GM19438 (cell line): ENCODE measurements around the gene VIL1.

Source experiments
- ATAC-seq: cut with Tn5 transposase; IDR thresholded peaks from one replicate; pipeline ENCODE4 v1.9.1; 2021; ENCODE audit warnings: low read depth; ENCODE audit not compliant: unreplicated experiment

VIL1 gene

DNA sequence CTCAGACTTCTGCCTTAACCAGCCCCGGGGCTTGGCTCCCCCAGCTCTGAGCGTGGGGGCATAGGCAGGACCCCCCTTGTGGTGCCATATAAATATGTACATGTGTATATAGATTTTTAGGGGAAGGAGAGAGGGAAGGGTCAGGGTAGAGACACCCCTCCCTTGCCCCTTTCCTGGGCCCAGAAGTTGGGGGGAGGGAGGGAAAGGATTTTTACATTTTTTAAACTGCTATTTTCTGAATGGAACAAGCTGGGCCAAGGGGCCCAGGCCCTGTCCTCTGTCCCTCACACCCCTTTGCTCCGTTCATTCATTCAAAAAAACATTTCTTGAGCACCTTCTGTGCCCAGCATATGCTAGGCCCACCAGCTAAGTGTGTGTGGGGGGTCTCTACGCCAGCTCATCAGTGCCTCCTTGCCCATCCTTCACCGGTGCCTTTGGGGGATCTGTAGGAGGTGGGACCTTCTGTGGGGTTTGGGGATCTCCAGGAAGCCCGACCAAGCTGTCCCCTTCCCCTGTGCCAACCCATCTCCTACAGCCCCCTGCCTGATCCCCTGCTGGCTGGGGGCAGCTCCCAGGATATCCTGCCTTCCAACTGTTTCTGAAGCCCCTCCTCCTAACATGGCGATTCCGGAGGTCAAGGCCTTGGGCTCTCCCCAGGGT, 13.7 kb upstream of the VIL1 start:
- no peak for ATAC-seq

DNA sequence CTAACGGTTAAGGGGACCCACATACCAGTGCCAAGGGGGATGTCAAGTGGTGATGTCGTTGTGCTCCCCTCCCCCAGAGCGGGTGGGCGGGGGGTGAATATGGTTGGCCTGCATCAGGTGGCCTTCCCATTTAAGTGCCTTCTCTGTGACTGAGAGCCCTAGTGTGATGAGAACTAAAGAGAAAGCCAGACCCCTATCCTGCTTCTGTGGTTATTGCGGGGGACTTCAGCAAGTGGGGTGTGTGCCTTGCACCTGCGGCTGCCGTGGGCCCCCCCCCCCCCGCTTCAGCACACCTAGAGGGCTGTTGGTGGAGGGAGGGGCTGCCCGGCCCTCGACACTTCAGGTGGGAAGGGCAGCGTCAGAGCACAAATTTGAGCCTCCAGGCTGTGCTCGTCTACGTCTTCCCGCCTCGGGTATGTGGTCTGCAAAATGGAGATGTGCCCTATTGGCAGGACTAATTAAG, 13.1 kb upstream of the VIL1 start:
- ATAC-seq = peak; percentile 15

DNA sequence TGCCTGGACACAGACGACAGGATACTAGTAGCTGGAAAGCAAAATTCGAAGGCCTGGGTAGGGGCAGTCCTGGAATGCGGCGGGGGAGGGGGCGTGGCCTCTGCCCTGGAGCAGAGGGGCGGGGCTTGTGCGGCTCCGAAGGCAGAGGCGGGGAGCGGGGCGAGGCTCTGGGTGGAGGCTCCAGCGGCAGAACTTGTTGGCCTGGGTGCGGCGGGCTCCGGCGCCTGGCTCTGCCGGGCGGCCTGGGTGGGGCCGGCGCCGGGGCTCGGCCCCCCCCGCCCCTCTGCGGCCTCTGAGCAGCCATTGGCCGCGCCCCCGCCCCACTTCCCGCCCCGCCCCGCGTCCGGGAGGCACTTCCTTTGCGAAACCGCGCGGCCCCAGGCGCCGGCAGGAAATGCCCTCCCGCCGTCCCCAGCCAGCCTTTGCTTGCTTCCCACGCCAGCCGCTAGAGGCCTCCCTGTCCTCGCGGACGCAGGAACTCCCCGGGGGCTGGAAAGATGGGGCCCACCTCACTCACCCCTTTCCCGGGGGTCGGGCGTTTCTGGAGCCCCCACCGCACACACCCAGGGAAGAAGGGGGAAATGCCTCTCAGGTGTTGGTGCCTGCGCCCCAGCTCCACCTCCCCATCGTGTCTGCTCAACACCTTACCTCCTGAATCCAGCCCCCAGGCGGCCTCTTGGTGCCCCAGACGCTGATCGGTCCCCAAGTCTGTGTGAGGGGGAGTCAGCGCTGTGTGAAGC, 12.5 kb upstream of the VIL1 start:
- peak; percentile 74 for ATAC-seq

DNA sequence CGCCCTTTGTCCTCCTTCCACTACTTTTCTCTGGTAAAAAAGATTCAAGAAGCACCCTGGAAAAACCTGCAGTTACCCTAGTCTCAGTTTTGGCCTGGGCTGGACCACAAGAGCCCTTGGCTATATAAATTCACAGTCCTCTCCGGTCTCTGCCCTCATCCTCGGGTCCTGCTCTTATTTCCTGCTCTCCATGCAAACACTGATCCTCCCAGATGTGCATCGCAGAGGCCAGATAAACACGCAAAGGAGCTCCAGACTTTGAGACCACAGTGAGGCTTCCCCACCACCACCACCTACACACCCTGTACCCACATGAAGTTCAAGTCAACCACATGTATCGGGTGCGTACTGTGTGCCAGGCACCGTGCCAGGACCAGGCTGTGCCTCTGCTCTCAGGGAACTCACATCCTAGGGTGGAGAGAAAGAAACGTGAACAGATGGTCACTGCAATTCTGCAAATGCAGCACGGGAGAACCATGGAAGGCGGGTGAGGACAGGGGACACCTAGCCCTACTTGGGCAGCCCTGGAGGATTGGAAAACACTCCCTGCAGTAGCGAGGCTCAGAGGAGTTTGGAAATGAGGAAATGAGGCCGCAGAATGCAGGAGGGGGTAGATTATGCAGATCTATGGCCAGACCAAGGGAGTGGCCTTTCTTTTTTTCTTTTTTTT, 11.8 kb upstream of the VIL1 start:
- ATAC-seq = peak; percentile 17

GRCh38 chr2:218407717-218408116, 11.2 kb upstream of the VIL1 start:
- ATAC-seq = no peak

DNA sequence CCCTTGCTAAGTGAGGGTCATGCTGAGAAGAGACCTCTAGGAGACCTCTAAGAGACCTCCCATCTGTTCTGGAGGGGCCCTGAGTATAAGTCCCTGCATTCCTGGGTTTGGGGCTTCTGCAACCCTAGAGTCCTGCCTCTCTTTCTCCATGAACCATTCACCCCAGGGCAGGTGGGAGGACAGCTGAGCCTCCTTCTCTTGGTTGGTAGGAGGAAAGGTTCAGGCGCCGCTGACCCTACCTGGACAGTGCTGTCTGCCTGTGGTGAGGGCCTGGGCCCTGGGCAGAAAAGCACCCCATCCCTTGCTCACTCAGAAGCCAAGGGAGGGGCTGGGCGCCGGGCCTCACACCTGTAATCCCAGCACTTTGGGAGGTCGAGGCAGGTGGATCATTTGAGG, 604 bp upstream of the VIL1 start:
- no peak for ATAC-seq

GRCh38 chr2:218419630-218420216, 800 bp downstream of the VIL1 start:
- ATAC-seq = no peak

GRCh38 chr2:218421027-218421426, 2.1 kb downstream of the VIL1 start:
- ATAC-seq = no peak

DNA sequence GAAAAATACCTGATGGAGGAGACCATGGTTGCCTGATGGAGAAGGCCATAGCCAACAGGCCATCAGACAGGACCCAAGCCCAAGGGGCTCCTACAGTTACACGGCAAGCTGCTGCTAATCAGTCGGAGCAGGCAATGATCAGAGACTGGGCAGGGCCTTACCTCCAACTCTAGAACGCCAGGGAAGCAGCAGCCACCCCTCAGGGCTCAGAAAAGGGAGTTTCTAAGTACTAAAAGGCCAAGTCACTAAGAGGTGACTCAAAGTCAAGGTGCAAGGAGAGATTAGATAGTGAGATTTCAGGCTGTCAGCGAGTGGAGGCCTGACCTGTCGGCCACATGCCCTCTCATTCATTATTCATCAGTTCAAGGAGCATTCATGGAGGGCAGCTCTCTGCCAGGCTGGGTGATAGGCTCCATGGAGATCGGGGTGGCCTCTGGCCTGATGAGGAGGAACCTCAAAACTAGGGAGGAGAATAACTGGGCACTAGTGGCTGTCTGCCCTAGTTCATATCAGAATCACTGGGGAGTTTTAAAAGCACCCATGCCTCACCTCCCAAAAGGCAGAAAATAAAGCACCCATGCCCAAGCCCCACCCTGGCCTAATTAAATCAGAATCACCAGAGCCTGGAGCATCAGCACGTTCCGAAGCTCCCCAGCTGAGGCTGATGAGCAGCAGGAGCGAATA, 3.6 kb downstream of the VIL1 start:
- ATAC-seq = no peak

DNA sequence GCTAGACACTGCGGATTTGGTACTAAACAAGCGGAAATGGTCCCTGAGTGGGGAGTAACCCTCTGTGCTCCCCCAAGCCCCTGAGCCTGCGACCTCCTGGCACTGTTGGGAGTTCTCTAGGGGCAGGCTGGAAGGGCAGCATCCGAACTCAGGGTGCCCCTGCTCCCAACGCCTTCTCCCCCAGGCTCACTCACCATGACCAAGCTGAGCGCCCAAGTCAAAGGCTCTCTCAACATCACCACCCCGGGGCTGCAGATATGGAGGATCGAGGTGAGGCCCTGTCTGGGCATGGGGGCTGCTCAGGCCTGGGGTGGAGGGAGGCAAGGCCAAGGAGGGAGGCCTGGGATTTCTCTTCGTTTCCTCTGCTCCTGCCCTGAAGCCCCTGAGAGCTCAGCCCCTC, 4.7 kb downstream of the VIL1 start:
- ATAC-seq = no peak

- no peak for ATAC-seq
These were observed 6.6 kb downstream of the VIL1 start for GRCh38 chr2:218425531-218425930.

- no peak for ATAC-seq
These were observed 8.8 kb downstream of the VIL1 start for GRCh38 chr2:218427741-218428140.

- ATAC-seq = no peak
These were observed 10.1 kb downstream of the VIL1 start for GRCh38 chr2:218428846-218429558.

- ATAC-seq = no peak
These were observed 11.2 kb downstream of the VIL1 start for GRCh38 chr2:218429911-218430692.

- ATAC-seq = no peak
These were observed 11.8 kb downstream of the VIL1 start for GRCh38 chr2:218430721-218431120.

DNA sequence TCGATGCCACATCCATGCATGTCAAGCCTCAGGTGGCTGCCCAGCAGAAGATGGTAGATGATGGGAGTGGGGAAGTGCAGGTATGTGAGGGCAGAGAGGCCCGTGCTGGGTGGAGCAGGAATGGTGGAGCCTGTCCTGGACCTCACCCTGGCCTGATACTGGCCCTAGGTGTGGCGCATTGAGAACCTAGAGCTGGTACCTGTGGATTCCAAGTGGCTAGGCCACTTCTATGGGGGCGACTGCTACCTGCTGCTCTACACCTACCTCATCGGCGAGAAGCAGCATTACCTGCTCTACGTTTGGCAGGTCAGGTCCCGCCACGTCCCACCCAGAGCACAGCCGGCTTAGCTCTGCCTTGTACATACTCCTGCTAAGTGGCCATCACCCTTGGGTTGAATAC, 13.0 kb downstream of the VIL1 start:
- no peak for ATAC-seq

GRCh38 chr2:218432676-218433365, 13.9 kb downstream of the VIL1 start:
- no peak for ATAC-seq

DNA sequence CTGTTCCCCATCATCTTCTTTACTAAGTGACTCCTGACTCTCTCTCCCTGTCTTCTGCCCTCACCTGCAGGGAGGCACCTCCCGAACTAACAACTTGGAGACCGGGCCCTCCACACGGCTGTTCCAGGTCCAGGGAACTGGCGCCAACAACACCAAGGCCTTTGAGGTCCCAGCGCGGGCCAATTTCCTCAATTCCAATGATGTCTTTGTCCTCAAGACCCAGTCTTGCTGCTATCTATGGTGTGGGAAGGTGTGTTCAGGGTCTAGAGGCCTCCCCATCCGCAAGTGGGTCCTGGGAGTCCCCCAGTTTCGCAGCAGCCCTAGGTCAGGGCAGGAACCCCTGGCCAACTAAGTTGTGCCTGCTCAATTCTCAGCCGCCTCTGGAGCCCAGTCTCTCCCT, 15.5 kb downstream of the VIL1 start:
- ATAC-seq = no peak
